Measurements from ENCODE around the gene TMEM161B. TPM values are rescaled to one million over a fixed set of nuclear protein-coding genes. Genes with fewer than 3 reads are reported as not detected.

The TMEM161B gene
- polyA plus RNA-seq, 1 donor from 2014 or later = 72.0 TPM

GRCh38 chr5:88245893-88246244 lies 22.8 kb downstream of the TMEM161B start:
- H3K4me3 ChIP-seq (ENCODE audit: low read length) = no peak overlapping the region
- H3K4me2 ChIP-seq (ENCODE audit: low read length) = no peak overlapping the region
- H3K79me2 ChIP-seq (replicated peaks; ENCODE audit: insufficient read depth, low read length) = peaks cover 70% of the 10 kb centered on the region
- H3K36me3 ChIP-seq (ENCODE audit: insufficient read depth, low read length) = no peaks in the 10 kb centered on the region
- no peak overlapping the region for H2AFZ ChIP-seq (ENCODE audit: low read depth, low read length)
- no peaks in the 10 kb centered on the region for H3F3A ChIP-seq (ENCODE audit: insufficient read depth, low read length, poor library complexity, severe bottlenecking)
- TF ChIP-seq TAF1 (IDR thresholded peaks at IDR 0.05; ENCODE audit: low read depth) (no peak), MXI1 (conservative IDR thresholded peaks at IDR 0.05; ENCODE audit: poor library complexity, severe bottlenecking) (no peak), REST (IDR thresholded peaks at IDR 0.05; ENCODE audit: borderline replicate concordance) (no peak), RAD21 (conservative IDR thresholded peaks at IDR 0.05) (no peak), POLR2AphosphoS5 (IDR thresholded peaks at IDR 0.05) (no peak), EZH2 (IDR thresholded peaks at IDR 0.05; ENCODE audit: borderline replicate concordance, insufficient read depth, low read length, poor library complexity, severe bottlenecking) (no peak), CTCF (IDR thresholded peaks at IDR 0.05; ENCODE audit: poor library complexity, severe bottlenecking) (no peak), EP300 (conservative IDR thresholded peaks at IDR 0.05; ENCODE audit: poor library complexity, severe bottlenecking) (no peak), SMC3 (conservative IDR thresholded peaks at IDR 0.05; ENCODE audit: poor library complexity) (no peak)
- H3K27me3 ChIP-seq (ENCODE audit: insufficient read depth, low read depth, low read length) = no peaks in the 10 kb centered on the region
- H4K20me1 ChIP-seq (ENCODE audit: insufficient read depth) = no peaks in the 10 kb centered on the region
- no peaks in the 10 kb centered on the region for H3K9me3 ChIP-seq (ENCODE audit: low read length)
- H3K9ac ChIP-seq (ENCODE audit: low read length) = no peak overlapping the region
- H3K27ac ChIP-seq (ENCODE audit: low read length) = no peak overlapping the region
- H3K9me2 ChIP-seq (ENCODE audit: insufficient read depth, low read length) = no peaks in the 10 kb centered on the region

GRCh38 chr5:88245241-88245892 lies 23.3 kb downstream of the TMEM161B start:
- H2AFZ ChIP-seq (ENCODE audit: low read depth, low read length) = no peak overlapping the region
- no peaks in the 10 kb centered on the region for H3F3A ChIP-seq (ENCODE audit: insufficient read depth, low read length, poor library complexity, severe bottlenecking)
- H3K4me2 ChIP-seq (ENCODE audit: low read length) = no peak overlapping the region
- no peaks in the 10 kb centered on the region for H3K36me3 ChIP-seq (ENCODE audit: insufficient read depth, low read length)
- H3K79me2 ChIP-seq (replicated peaks; ENCODE audit: insufficient read depth, low read length) = peaks cover 70% of the 10 kb centered on the region
- H3K4me3 ChIP-seq (ENCODE audit: low read length) = no peak overlapping the region
- no peaks in the 10 kb centered on the region for H4K20me1 ChIP-seq (ENCODE audit: insufficient read depth)
- H3K27ac ChIP-seq (ENCODE audit: low read length) = no peak overlapping the region
- H3K27me3 ChIP-seq (ENCODE audit: insufficient read depth, low read depth, low read length) = no peaks in the 10 kb centered on the region
- no peaks in the 10 kb centered on the region for H3K9me3 ChIP-seq (ENCODE audit: low read length)
- no peak overlapping the region for H3K9ac ChIP-seq (ENCODE audit: low read length)
- no peaks in the 10 kb centered on the region for H3K9me2 ChIP-seq (ENCODE audit: insufficient read depth, low read length)
- TF ChIP-seq MXI1 (conservative IDR thresholded peaks at IDR 0.05; ENCODE audit: poor library complexity, severe bottlenecking) (no peak), POLR2AphosphoS5 (IDR thresholded peaks at IDR 0.05) (no peak), TAF1 (IDR thresholded peaks at IDR 0.05; ENCODE audit: low read depth) (no peak), CTCF (IDR thresholded peaks at IDR 0.05; ENCODE audit: poor library complexity, severe bottlenecking) (no peak), SMC3 (conservative IDR thresholded peaks at IDR 0.05; ENCODE audit: poor library complexity) (no peak), EP300 (conservative IDR thresholded peaks at IDR 0.05; ENCODE audit: poor library complexity, severe bottlenecking) (no peak), EZH2 (IDR thresholded peaks at IDR 0.05; ENCODE audit: borderline replicate concordance, insufficient read depth, low read length, poor library complexity, severe bottlenecking) (no peak), REST (IDR thresholded peaks at IDR 0.05; ENCODE audit: borderline replicate concordance) (no peak), RAD21 (conservative IDR thresholded peaks at IDR 0.05) (no peak)

Data from neural cell (in vitro differentiated cells).